Skeletal muscle satellite cell (primary cell): ENCODE measurements around the gene APC2.

Source experiments
- H3K27me3 ChIP-seq: 2 replicates; pipeline ENCODE4 v1.7.0; 2013; ENCODE audit warnings: low read length; ENCODE audit not compliant: control insufficient read depth, insufficient read depth
- H3K36me3 ChIP-seq: 2 replicates; pipeline ENCODE4 v1.7.0; 2013; ENCODE audit warnings: mild to moderate bottlenecking, control low read depth, low read length; ENCODE audit not compliant: insufficient read depth
- H3K4me1 ChIP-seq: 2 replicates; pipeline ENCODE4 v1.7.0; 2013; ENCODE audit warnings: low read length; ENCODE audit not compliant: control insufficient read depth, insufficient read depth
- H3K4me2 ChIP-seq: 2 replicates; pipeline ENCODE4 v1.7.0; 2013; ENCODE audit warnings: mild to moderate bottlenecking, low read length
- H3K4me3 ChIP-seq: 2 replicates; pipeline ENCODE4 v1.7.0; 2013; ENCODE audit warnings: low read length
- H3K9ac ChIP-seq: 2 replicates; pipeline ENCODE4 v1.7.0; 2013; ENCODE audit warnings: mild to moderate bottlenecking, low read depth, low read length, moderate library complexity
- H3K9me3 ChIP-seq: replicated peaks from 2 replicates; pipeline ENCODE4 v1.7.0; 2013; ENCODE audit warnings: mild to moderate bottlenecking, control low read depth, low read length

Gene APC2

DNA sequence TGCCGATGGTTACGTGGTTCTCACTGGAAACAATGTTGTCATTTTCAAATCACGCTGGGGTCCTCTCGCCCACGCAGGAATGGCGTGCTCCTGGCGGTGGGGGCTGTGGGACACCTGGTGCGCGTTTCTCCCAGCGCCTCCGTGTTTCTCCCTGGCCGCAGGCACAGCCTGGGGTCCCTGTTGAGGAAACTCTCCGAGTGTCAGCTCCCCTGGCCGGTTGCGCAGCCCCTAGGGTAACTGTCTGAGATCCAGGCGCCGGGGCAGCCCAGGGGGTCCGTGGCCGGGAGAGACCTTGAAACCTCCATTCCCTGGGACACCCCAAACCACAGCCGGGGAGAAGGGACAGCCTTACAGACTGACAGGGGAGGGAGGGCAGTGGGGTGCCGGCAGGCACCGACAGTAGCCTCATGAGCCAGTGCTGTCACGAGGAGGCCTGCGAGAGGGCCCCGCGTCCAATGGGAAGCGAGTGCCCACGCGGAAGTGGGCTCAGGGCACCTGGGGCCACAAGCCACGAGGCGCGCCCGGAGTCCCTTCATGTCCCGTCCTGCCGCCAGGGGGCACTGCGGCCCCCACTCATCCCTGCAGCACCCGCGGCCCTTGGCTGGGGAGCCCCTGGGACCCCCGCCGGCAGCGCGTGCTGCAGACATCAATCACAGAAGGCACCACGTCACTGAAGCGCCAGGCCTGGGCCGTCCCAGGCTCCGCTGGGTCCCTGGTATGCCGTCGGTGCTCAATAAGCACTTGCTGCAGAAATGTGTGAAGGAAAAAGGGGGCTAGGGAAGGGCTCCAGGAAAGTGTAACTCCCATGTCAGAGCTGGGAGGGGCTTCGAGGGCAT is 53.4 kb downstream of the APC2 start:
- peaks cover 32% of the 10 kb centered on the region for H3K27me3 ChIP-seq
- H3K36me3 ChIP-seq = no peaks in the 10 kb centered on the region
- H3K4me2 ChIP-seq = peak overlapping the region; percentile 37
- H3K4me3 ChIP-seq = no peak overlapping the region
- no peaks in the 10 kb centered on the region for H3K9me3 ChIP-seq
- peaks cover 4% of the 10 kb centered on the region for H3K4me1 ChIP-seq
- no peak overlapping the region for H3K9ac ChIP-seq

DNA sequence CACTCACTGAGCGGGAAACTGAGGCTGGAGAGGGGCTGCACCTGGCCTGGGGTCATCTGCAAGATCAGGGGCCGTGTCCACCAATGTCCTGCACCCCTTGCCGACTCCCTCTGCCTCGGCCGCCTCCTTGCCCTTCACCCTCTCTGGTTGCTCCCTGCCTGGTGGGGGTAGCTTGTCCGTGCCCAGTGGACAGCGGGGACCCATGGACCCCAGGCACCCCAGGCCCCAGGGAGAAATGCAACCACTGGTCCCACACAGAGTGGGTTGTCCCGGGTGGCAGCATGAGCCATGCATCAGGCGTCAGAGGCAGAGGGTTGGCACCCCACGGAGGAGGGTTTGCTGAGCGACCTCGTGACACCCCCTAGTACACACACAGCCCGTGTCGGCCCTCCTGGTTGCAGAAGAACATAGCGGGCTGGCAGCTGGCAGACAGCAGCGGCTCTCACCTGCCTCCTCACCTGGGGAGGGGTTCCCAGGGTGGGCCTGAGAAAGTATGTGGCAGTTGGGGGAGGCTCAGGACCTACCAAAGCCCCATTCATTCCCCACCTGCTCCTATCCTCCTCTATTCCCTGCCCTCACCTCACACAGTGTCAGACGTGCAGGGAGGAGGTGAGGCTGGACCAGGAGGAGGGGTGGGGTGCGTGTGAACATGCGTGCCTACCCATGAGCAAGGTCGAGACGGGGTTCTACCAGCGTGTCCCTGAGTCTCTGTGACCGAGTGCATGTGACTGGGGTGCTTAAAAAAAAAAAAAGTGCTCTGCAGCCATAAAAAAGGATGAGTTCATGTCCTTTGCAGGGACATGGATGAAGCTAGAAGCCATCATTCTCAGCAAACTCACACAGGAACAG is 54.2 kb downstream of the APC2 start:
- Histone ChIP-seq H3K36me3 (no peaks in the 10 kb centered on the region), H3K9me3 (no peaks in the 10 kb centered on the region), H3K9ac (no peak overlapping the region), H3K4me3 (no peak overlapping the region), H3K27me3 (peaks cover 32% of the 10 kb centered on the region), H3K4me2 (no peak overlapping the region), H3K4me1 (peaks cover 4% of the 10 kb centered on the region)

DNA sequence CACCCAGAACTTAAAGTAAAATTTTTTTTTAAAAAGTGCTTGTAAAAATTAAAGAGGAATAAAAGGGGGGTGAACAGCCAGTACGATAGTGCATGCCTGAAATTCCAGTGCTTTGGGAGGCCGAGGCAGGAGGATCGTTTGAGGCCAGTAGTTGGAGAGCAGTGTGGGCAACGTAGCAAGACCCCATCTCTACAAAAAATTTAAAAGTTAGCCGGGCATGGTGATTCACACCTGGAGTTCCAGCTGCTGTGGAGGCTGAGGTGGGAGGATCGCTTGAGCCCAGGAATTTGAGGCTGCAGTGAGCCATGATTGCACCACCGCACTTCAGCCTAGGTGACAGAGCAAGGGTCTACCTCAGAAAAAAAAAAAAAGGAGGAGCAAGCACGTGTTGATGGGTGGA is 55.1 kb downstream of the APC2 start:
- Histone ChIP-seq H3K27me3 (peaks cover 32% of the 10 kb centered on the region), H3K9ac (no peak overlapping the region), H3K4me3 (no peak overlapping the region), H3K4me1 (peaks cover 4% of the 10 kb centered on the region), H3K9me3 (no peaks in the 10 kb centered on the region), H3K4me2 (no peak overlapping the region), H3K36me3 (no peaks in the 10 kb centered on the region)

DNA sequence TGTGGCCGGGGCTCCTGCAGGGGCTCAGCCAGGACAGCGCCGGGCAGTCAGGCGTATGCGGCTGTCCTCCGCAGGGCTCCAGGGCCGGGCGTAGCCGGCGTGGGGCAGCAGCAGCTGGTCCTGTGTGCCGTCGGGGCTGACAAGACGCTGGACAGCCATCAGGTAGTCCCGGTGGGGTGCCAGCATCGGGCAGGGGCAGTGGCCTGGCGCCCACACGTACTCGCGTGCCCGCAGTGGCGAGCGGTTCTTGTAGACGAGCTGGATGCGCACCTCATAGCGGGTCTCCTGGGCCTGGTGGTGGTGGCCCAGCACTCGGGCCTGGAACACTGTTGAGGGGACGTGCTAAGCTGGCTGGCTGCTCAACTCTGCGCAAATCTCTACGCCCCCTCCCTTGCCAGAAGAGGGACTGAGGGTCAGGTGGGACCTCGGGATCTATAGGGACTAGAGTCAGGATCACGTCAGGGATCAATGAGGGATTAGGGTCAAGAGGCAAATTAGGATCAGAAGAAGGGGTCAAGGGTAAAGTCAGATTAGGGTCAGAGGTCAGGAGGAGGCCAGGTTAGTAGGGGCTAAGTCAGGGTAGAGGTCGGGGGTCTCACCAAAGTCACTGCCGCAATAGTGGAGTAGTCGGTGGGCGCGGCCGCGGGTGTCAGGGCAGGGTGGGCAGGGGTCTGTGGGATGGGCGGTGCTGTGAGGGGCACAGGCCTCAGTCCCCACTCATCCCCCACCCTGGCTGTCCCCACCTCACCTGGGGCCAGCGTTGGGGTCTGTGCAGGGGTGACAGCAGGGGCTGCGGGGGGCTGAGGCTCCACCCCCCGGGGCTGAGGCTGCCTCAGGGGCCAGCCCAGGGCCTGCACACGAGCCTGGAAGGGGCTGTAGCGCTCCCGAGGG is 56.3 kb downstream of the APC2 start:
- Histone ChIP-seq H3K9ac (no peak overlapping the region), H3K36me3 (no peaks in the 10 kb centered on the region), H3K4me3 (no peak overlapping the region), H3K4me2 (no peak overlapping the region), H3K9me3 (no peaks in the 10 kb centered on the region), H3K27me3 (peaks cover 29% of the 10 kb centered on the region), H3K4me1 (peaks cover 10% of the 10 kb centered on the region)

DNA sequence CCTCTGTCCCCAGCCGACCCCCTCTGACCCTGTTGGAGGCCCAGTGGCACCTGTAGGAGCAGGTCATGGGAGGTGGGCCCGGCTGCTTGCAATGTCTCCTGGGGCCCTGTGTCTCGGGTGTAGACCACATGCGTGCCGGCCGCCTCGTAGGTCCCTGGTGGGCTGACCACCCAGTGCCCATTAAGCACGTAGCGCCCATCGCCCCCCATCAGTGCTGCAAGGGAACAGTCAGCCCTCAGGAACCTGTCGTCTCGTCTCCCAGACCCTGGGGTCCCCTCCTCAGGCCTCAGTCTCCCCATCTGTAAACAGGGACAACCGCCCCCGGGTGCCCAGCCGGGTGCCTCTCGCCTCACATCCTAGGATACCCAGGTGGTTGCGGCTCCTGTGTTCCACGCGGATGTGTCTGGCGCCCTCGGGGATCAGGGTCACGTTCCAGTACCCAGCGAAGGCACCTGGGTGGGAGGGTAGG is 57.3 kb downstream of the APC2 start:
- Histone ChIP-seq H3K9me3 (no peaks in the 10 kb centered on the region), H3K9ac (no peak overlapping the region), H3K4me1 (peaks cover 10% of the 10 kb centered on the region), H3K4me3 (no peak overlapping the region), H3K36me3 (no peaks in the 10 kb centered on the region), H3K27me3 (peaks cover 28% of the 10 kb centered on the region), H3K4me2 (peak overlapping the region; percentile 90)

DNA sequence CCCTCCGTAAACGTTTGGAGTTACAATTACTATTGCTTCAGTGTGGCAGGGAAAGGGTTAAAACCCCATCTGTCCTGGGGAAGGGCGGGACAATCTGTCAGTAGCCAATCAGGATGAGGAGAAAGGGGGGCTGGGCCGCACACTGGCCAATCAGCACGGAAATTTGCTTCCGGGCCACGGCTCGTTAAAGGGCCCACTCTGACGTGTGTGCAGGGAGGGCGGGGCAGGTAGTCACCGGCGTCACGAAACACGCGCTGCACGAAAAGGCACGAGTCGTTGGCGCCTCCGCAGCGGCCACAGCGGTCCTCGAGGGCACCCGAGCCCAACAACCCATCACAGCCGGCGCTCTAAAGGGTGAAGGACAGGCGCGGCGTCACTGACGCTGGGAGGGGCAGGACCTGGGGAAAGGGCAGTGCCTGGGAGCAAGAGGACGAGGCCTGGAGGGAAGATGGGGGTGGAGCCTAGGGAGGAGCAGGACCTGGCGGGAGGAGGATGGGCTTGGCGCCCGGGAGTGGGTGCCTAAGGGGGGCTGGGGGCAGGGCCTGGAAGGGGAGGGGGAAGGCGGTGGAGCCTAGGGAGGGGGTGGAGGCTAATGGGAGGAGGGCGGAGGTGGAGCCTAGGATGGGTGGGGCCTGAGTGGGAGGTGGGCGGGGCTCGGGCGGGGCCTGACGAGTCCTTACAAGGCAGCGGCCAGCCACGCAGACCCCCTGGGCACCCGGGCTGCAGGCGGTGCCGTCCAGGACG is 58.0 kb downstream of the APC2 start:
- Histone ChIP-seq H3K4me1 (peaks cover 13% of the 10 kb centered on the region), H3K27me3 (peaks cover 24% of the 10 kb centered on the region), H3K4me2 (peak overlapping the region; percentile 90), H3K9me3 (no peaks in the 10 kb centered on the region), H3K4me3 (peak overlapping the region; percentile 73), H3K9ac (peak overlapping the region; percentile 55), H3K36me3 (no peaks in the 10 kb centered on the region)

DNA sequence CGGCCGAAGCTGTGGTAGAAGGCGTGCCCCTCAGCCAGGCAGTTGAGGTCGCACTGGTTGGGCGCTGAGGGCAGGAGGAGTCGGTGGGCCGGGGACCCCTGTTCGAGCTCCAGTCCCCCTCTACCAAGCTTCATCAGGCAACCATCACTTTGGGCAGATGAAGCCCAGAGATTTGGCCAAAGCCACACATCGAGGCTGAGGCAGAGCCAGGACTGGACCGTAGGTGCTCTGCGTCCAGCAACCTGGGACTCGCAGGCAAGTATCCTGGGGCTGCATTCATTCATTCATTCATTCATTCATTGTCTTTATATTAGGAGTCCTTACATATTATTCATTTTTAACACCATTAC is 58.6 kb downstream of the APC2 start:
- H3K4me1 ChIP-seq = peaks cover 15% of the 10 kb centered on the region
- H3K36me3 ChIP-seq = no peaks in the 10 kb centered on the region
- no peak overlapping the region for H3K9ac ChIP-seq
- H3K4me2 ChIP-seq = peak overlapping the region; percentile 58
- no peaks in the 10 kb centered on the region for H3K9me3 ChIP-seq
- peaks cover 18% of the 10 kb centered on the region for H3K27me3 ChIP-seq
- peak overlapping the region; percentile 41 for H3K4me3 ChIP-seq

DNA sequence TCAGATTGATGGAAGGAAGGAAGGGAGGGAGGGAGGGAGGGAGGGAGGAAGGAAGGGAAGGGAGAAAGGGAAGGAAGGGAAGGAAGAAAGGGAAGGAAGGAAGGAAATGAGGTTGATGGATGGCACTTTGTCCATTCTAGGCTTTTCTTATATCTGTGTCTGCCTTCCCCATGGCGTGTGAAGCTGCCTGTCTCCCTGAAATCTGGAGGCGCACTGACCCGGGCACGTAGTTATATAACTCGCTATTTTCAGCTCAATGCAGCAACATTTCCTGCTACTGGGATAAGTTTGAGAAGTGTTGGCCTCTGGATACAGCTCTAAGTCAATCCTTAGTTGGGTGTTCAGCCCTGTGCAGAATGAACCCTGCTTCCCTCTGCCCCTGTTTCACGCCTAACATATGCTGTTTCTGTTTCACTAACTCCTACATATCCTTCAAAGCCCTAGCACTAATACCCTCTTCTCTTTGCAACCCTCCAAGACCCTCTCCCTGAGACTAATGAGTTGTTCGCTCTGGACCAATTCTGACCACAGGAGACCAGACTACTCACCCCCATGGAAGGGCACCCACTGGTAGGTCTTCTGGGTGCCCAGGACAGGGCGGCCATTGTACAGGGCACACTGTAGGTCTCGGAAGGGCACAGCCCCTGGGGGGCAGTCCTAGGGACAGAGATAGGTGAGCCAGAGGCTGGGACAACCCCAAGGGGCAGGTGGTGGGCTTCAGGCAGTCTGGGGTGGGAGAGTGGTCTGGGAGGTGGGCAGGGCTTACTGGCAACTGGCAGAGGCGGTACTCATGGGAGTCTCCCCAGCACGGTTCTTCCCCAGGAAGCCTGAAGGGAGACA is 59.9 kb downstream of the APC2 start:
- Histone ChIP-seq H3K9me3 (no peaks in the 10 kb centered on the region), H3K36me3 (no peaks in the 10 kb centered on the region), H3K9ac (no peak overlapping the region), H3K27me3 (peaks cover 13% of the 10 kb centered on the region), H3K4me3 (no peak overlapping the region), H3K4me2 (no peak overlapping the region), H3K4me1 (peaks cover 15% of the 10 kb centered on the region)

DNA sequence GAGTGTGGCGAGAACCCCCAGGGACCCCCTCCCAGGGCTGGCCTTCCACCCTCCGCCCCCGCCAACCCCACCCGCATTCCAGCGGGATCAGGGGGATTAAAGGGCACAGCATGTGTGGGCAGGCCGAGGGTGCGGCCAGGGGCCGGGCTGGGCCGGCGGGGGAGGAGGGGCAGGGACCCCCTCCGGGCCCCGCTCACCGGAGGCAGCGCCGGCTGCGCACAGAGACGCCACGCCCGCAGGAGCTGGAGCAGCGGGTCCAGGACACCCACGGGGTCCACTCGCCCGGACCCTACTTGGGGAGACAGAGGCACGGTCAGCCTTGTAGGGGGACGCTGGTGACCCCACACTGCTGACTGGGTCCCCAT is 60.5 kb downstream of the APC2 start:
- H3K9me3 ChIP-seq = no peaks in the 10 kb centered on the region
- H3K36me3 ChIP-seq = no peaks in the 10 kb centered on the region
- H3K27me3 ChIP-seq = peaks cover 12% of the 10 kb centered on the region
- H3K9ac ChIP-seq = no peak overlapping the region
- H3K4me3 ChIP-seq = no peak overlapping the region
- H3K4me1 ChIP-seq = peaks cover 15% of the 10 kb centered on the region
- no peak overlapping the region for H3K4me2 ChIP-seq

DNA sequence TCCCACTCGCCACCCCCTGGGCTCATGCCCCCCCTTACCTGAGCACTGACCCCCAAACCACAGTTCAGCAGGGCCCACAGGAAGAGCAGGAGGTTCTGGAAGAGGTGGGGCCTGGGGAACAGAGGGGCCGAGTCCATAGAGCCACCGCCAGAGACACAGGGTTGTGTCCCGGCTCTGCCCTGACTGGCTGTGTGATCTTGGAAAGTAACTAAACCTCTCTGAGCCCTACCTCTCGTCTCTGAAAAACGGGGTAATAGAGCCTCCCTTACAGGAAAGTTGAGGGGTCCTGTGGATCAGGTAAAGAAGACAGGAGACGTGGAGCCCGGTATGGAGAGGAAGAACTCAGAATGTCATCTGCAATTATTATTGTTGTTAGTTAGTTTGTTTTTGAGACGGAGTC is 60.9 kb downstream of the APC2 start:
- H3K27me3 ChIP-seq = peaks cover 12% of the 10 kb centered on the region
- H3K9ac ChIP-seq = no peak overlapping the region
- peaks cover 15% of the 10 kb centered on the region for H3K4me1 ChIP-seq
- no peak overlapping the region for H3K4me2 ChIP-seq
- no peaks in the 10 kb centered on the region for H3K36me3 ChIP-seq
- H3K4me3 ChIP-seq = no peak overlapping the region
- no peaks in the 10 kb centered on the region for H3K9me3 ChIP-seq
